Measurements from ENCODE around the gene OR4D9.
"Not testable (repeated sequence)": the region's sequence is repeated elsewhere in the genome, so short reads cannot be mapped to it uniquely, and the experiment has no call there.

The OR4D9 gene

DNA sequence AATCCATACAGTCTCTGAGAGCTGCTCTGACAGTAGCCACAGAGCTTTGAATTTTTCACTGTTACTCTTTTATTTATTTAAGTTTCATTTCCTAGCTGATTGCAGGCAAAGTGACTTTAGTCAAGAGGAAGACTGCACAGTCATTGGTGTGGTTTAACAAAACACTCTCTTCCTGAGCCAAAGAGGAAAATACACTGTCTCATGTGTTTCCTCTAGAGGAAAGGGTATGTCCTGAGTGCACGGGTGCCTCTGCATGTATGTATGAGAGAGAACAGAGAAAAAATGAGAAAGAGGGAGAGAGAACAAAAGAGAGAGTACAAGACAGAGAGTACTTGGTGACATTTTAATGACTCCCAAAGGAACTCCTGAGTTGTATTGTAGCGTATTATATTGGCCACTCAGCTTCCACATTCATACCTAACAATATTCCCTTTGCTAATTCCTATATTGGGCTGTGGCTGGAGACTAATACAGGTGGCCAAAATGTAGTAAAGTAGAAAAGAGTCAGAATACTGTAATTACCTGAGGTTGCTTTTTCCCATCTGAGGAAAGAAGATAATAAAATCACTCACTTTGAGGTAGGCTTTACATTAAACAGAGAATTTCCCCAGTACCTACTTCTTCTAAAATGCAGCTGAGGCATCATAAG, at the start of gene OR4D9:
Gene OR4D9 (plus strand): TSS at position 599 of the 649 bp plus-strand sequence. CDS start 3,374 bp downstream, outside the sequence.
- DNase-seq = no peak

DNA sequence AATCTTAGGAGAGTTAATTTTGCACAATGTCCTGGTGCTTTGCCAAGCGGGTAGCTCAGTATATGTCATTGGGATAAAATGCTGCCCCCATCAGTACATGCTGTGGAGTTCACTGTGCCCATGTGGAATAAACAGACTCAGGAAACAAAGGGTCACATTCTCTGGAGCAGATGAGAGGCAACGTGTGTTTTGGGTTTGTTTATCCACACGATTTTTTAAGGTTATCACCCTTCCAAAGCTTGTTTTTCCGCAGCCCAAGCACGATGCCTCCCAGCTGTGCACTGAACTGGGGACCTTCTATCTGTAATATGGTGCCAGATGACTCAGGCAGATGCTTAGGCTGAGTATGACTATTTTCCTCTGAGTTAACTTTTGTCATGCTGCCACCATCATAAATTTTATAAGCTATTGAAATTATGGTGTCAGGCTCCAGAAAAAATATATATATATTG, 48.1 kb upstream of the OR4D9 start:
- no peak for DNase-seq

- DNase-seq = no peak
Observed at GRCh38 chr11:59473015-59473414, 38.3 kb upstream of the OR4D9 start, which contains the start of gene OR4D10. OR4D10 (plus strand) TSS chr11:59473315; CDS start chr11:59477430, 4,115 bp downstream.

- DNase-seq = no peak
Observed at GRCh38 chr11:59475176-59475575, 36.2 kb upstream of the OR4D9 start.

DNA sequence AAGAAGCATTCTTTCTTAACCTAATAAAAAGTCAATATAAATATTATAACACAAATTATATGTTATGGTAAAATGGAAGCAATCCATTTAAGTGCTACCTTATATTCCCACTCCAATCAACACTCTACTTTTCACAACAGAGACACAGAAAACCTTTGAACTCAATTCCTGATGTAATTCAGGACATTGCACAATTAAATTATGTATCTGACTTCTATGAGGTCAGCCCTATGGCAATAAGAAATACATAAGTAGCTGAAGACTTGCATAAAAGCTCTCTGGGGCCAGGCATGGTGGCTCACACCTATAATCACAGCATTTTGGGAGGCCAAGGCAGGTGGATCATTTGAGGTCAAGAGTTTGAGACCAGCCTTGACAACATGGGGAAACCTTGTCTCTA, 31.4 kb upstream of the OR4D9 start:
- no peak for DNase-seq

GRCh38 chr11:59480359-59480758, 31.0 kb upstream of the OR4D9 start:
- no peak for DNase-seq

GRCh38 chr11:59501931-59502330, 9.4 kb upstream of the OR4D9 start:
- DNase-seq = no peak

DNA sequence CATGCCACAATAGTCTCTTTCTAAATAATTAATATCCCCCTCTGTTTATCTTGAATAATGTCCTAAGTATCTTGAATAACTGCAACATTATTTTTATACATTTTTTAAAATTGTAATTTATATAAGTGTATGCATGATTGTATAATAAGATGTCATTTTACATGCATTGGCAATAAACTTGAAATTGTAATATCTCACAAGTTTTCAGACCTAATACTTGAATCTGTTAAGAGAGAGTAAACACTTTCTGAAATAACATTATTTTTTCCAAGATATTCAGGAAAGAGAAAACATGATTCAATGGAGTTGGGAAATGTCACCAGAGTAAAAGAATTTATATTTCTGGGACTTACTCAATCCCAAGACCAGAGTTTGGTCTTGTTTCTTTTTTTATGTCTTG, 8.1 kb upstream of the OR4D9 start, which contains the start of gene OR4D11:
Gene OR4D11 (plus strand): TSS at position 301 of the 400 bp plus-strand sequence. CDS start 0 bp downstream, at position 301.
- DNase-seq = no peak

DNA sequence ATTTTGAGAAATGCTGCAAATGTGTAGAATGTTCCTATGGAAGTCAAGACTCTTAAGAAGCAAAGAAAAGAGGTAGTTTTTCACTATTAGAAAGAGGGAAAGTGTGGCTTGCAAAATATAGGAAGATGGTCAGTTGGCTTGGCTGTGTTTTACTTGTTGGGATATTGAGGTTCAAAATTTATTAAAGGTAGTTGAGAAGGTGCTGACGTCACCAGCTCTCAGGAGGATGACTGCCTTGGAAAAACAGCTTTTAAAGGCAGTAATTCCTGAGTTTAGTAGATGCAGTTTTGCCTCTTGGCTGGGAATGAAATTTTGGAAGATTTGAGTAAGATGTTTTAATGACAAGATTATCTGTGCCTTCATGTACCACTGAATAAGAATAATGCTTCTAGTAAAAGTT, 336 bp downstream of the OR4D9 start:
- no peak for DNase-seq

GRCh38 chr11:59520139-59520538, 8.8 kb downstream of the OR4D9 start:
- DNase-seq = not testable (repeated sequence)

- no peak for DNase-seq
Observed at GRCh38 chr11:59520741-59521140, 9.4 kb downstream of the OR4D9 start.

- DNase-seq = no peak
Observed at GRCh38 chr11:59523541-59523940, 12.2 kb downstream of the OR4D9 start.

GRCh38 chr11:59528711-59529110, 17.4 kb downstream of the OR4D9 start:
- no peak for DNase-seq

- no peak for DNase-seq
Observed at GRCh38 chr11:59532620-59533019, 21.3 kb downstream of the OR4D9 start.

- DNase-seq = no peak
Observed at GRCh38 chr11:59534676-59535075, 23.3 kb downstream of the OR4D9 start.

DNA sequence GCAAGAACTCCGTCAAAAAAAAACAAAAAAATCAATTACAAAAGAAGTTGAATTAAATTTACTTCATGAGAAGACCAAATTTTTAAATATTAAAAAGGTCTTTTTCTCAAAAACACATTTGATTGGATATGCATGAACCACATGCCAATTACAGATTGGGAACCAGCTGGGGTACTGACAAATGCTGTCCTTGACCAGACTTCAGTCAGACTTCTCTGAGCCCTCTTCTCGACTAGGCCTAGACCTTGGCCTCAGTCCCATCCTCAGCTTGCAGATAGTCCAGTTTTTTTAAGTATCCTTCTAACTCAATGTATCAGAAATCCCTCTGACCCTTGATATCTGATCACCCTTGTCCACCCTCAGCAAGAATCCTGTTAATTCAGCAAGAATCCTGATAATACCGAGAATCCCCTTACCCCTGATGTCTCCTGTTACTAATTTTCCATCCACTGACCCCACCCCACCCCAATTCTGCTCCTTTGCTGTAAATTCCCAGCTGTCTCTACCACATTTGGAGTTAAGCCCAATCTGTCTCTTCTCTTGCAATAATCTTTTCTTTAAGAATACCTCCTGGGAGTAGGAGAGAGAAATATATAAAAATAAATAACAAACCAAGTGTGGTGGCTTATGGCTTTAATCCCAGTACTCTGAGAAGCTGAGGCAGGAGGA, 30.9 kb downstream of the OR4D9 start:
- DNase-seq = no peak

DNA sequence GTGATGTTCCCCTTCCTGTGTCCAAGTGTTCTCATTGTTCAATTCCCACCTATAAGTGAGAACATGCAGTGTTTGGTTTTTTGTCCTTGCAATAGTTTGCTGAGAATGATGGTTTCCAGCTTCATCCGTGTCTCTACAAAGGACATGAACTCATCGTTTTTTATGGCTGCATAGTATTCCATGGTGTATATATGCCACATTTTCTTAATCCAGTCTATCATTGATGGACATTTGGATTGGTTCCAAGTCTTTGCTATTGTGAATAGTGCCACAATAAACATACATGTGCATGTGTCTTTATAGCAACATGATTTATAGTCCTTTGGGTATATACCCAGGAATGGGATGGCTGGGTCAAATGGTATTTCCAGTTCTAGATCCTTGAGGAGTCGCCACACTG, 32.4 kb downstream of the OR4D9 start:
- not testable (repeated sequence) for DNase-seq

GRCh38 chr11:59544869-59545178, 33.5 kb downstream of the OR4D9 start:
- DNase-seq = no peak

- no peak for DNase-seq
Observed at GRCh38 chr11:59545179-59546020, 34.1 kb downstream of the OR4D9 start.

- not testable (repeated sequence) for DNase-seq
Observed at GRCh38 chr11:59547605-59548308, 36.4 kb downstream of the OR4D9 start.

DNA sequence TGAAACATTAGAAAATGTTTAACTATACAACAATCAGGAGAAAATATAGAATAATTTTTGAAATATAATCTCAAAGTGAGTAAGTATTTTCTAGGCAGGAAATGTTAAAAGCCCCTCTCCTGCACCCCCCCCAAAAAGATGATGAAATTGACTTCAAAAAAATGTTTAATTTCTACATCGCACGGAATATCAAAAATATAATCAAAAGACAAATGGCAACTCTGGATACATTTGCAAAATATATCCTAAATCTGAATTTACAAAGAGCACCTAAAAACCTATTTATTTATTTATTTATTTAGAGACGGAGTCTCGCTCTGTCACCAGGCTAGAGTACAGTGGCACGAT, 36.9 kb downstream of the OR4D9 start:
- DNase-seq = no peak

GRCh38 chr11:59550368-59550841, 39.1 kb downstream of the OR4D9 start:
- peak; percentile 86 for DNase-seq

All from CD4-positive, alpha-beta T cell treated with Interleukin-4 for 4 hours (primary cell).